ENCODE results near the gene SMG1.

DNA sequence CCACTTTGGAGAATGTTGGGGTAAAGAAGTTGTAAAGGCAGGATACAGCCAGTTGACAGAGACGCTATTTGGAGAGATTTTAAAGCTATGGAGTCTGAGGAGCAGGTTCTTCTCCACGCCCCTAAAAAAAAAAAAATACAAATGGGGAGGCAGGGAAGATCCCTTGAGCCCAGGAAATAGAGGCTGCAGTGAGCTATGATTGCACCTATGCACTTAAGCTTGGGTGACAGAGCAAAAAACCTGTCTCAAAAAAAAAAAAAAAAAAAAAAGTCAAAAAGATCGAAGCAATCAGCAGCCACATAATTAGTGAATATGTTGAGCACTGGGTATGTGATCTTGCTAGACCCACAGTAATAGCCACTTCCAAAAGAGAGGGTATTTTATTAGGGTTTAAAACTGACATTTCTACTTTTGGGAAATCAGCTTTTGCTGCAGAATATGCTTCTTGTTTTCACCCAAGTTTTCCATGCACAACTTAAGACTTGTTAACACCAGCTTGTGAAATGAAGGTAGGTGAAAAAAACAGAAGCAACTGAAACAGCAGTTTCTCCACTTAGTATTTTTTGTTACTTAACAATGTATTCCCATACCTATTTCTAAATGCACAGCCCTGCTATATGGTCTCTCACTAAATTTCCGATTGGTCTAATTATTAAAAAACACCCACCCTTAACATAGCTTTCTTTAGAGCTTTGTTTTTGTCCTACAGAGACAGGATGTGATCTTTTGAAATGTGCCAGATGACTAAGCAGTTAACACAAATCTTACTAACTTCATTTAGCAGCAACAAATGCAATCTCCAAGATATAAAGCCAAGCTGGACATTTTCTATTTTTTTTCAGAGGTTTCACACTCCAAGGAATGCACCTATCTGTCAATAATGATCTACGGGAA lies 122.4 kb downstream of the SMG1 start:
- TF ChIP-seq, protein P1, sequence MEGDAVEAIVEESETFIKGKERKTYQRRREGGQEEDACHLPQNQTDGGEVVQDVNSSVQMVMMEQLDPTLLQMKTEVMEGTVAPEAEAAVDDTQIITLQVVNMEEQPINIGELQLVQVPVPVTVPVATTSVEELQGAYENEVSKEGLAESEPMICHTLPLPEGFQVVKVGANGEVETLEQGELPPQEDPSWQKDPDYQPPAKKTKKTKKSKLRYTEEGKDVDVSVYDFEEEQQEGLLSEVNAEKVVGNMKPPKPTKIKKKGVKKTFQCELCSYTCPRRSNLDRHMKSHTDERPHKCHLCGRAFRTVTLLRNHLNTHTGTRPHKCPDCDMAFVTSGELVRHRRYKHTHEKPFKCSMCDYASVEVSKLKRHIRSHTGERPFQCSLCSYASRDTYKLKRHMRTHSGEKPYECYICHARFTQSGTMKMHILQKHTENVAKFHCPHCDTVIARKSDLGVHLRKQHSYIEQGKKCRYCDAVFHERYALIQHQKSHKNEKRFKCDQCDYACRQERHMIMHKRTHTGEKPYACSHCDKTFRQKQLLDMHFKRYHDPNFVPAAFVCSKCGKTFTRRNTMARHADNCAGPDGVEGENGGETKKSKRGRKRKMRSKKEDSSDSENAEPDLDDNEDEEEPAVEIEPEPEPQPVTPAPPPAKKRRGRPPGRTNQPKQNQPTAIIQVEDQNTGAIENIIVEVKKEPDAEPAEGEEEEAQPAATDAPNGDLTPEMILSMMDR (conservative IDR thresholded peaks at IDR 0.05 in 1 of 2, IDR thresholded peaks at IDR 0.05 in 1 of 2; ENCODE audit: extremely low read depth in 1 of 2, insufficient read depth in 1 of 2, low read depth in 1 of 2, low read length in 2 of 2): no peak
- TF ChIP-seq EZH2 (IDR thresholded peaks at IDR 0.05; ENCODE audit: borderline replicate concordance, low read length): no peak

Data from mammary epithelial cell (primary cell).